IMR-90 (cell line): ENCODE data around the gene POLR1H.

Experiments
- CEBPB ChIP-seq: IDR thresholded peaks from 2 replicates; pipeline ENCODE4 v1.6.1; 2012; ENCODE audit warnings: low read depth, low read length, improper control_type of control experiment
- CTCF ChIP-seq: conservative IDR thresholded peaks from 2 replicates; pipeline ENCODE4 v1.5.1; 2012; ENCODE audit warnings: mild to moderate bottlenecking, low read depth, low read length, improper control_type of control experiment
- FOS ChIP-seq: fragments of 150-350 bp; IDR thresholded peaks from 2 replicates; pipeline ENCODE4 v1.6.1; 2016; ENCODE audit warnings: low read depth, low read length
- MXI1 ChIP-seq: IDR thresholded peaks from 2 replicates; pipeline ENCODE4 v1.6.1; 2012; ENCODE audit warnings: low read depth, mild to moderate bottlenecking, low read length, moderate library complexity, borderline replicate concordance
- POLR2A ChIP-seq: IDR thresholded peaks from 2 replicates; pipeline ENCODE4 v1.6.1; 2012; ENCODE audit warnings: mild to moderate bottlenecking, low read depth, low read length
- SMC3 ChIP-seq: fragments of 150-350 bp; IDR thresholded peaks from 2 replicates; pipeline ENCODE4 v1.6.1; 2016; ENCODE audit warnings: low read depth, mild to moderate bottlenecking, antibody characterized with exemption, low read length, moderate library complexity
- USF2 ChIP-seq: fragments of 150-350 bp; IDR thresholded peaks from 2 replicates; pipeline ENCODE4 v1.6.1; 2017; ENCODE audit warnings: mild to moderate bottlenecking, antibody characterized with exemption, low read length, low read depth
- TF ChIP-seq, protein P1 (sequence below): fragments of 150-350 bp; IDR thresholded peaks from 2 replicates; pipeline ENCODE4 v1.6.1; 2016; ENCODE audit warnings: low read depth, mild to moderate bottlenecking, low read length, moderate library complexity, borderline replicate concordance

DNA sequence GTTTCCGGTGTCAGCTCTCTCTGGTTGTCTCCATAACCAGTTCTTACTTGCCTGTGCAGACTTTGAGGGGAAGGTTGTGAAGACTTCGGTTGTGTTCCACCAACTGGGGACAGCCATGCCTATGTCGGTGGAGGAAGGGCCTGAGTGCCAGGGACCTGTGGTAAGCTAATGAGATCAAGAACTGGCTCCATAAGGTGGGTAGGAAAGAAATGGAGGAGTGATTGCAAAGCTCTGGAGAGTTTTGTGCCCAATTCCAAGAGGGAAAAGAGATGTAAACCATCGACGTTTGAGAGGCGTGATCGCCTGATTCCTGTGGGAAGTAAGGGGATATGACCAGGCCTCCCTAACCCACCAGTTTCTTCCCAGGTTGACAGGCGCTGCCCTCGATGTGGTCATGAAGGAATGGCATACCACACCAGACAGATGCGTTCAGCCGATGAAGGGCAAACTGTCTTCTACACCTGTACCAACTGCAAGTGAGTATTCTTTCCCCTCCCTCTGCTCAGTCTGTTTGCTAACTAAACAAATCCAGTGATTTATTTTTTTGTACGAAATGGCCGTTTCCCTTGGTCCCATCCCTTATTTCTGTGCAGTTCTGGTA, 893 bp downstream of the POLR1H start:
- no peak for TF ChIP-seq CEBPB
- no peak for TF ChIP-seq POLR2A
- TF ChIP-seq SMC3: no peak
- TF ChIP-seq, protein P1, sequence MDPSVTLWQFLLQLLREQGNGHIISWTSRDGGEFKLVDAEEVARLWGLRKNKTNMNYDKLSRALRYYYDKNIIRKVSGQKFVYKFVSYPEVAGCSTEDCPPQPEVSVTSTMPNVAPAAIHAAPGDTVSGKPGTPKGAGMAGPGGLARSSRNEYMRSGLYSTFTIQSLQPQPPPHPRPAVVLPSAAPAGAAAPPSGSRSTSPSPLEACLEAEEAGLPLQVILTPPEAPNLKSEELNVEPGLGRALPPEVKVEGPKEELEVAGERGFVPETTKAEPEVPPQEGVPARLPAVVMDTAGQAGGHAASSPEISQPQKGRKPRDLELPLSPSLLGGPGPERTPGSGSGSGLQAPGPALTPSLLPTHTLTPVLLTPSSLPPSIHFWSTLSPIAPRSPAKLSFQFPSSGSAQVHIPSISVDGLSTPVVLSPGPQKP: no peak
- no peak for TF ChIP-seq FOS
- no peak for TF ChIP-seq CTCF
- no peak for TF ChIP-seq USF2
- TF ChIP-seq MXI1: no peak
